ENCODE measurements around the gene TCF19.

Gene TCF19

GRCh38 chr6:31122791-31123706, 35.3 kb upstream of the TCF19 start:
- DNase-seq (no peak), ATAC-seq (no peak)
- Mint-ChIP-seq H3K36me3 (ENCODE audit: low read depth) (no peaks in the 10 kb centered on the region), H3K9me3 (no peaks in the 10 kb centered on the region), H3K4me3 (no peak overlapping the region), H3K4me1 (peaks cover 2% of the 10 kb centered on the region), H3K27me3 (peaks cover 3% of the 10 kb centered on the region), H3K27ac (no peak overlapping the region)

- DNase-seq (no peak), ATAC-seq (no peak)
- Mint-ChIP-seq H3K9me3 (no peaks in the 10 kb centered on the region), H3K4me3 (no peak overlapping the region), H3K27me3 (peaks cover 2% of the 10 kb centered on the region), H3K36me3 (ENCODE audit: low read depth) (no peaks in the 10 kb centered on the region), H3K27ac (no peak overlapping the region), H3K4me1 (peaks cover 5% of the 10 kb centered on the region)
These were observed 33.2 kb upstream of the TCF19 start for GRCh38 chr6:31125162-31125561.

- H3K4me3 Mint-ChIP-seq: no peak overlapping the region
- peaks cover 2% of the 10 kb centered on the region for H3K27me3 Mint-ChIP-seq
- peaks cover 5% of the 10 kb centered on the region for H3K4me1 Mint-ChIP-seq
- ATAC-seq (no peak), DNase-seq (no peak)
- no peak overlapping the region for H3K27ac Mint-ChIP-seq
- no peaks in the 10 kb centered on the region for H3K9me3 Mint-ChIP-seq
- no peaks in the 10 kb centered on the region for H3K36me3 Mint-ChIP-seq (ENCODE audit: low read depth)
These were observed 32.6 kb upstream of the TCF19 start for GRCh38 chr6:31125586-31126363.

- no peaks in the 10 kb centered on the region for H3K36me3 Mint-ChIP-seq (ENCODE audit: low read depth)
- H3K4me3 Mint-ChIP-seq: no peak overlapping the region
- peaks cover 5% of the 10 kb centered on the region for H3K4me1 Mint-ChIP-seq
- DNase-seq (no peak), ATAC-seq (no peak)
- peaks cover 2% of the 10 kb centered on the region for H3K27me3 Mint-ChIP-seq
- no peak overlapping the region for H3K27ac Mint-ChIP-seq
- H3K9me3 Mint-ChIP-seq: no peaks in the 10 kb centered on the region
These were observed 31.8 kb upstream of the TCF19 start for GRCh38 chr6:31126396-31127175.

DNA sequence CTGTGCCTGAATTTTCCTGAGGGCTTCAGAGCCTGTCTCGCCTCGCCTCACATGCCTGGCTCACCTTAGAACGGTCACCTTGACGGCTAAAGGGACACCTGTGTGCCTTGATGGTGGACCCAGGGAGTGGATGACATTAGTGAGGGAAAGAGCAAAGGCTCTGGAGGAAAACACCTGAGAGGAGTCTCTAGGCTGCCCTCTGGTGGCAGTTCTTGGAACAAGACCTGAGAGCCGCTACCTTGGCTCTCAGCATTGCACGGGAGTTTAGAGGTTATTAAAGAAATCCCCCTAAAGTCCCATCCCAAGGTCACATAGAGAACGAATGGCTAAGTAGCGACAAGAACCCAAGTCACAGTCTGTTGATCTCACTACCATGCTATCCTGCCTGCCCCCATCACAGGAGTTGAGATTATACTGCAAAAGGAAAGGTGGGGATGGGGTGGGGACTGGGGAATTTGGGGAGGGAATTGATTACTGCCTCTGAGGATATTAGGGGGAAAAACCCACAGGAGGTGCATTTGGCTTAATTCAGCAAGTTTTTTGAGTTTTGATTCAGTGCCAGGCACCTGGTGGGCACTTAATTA, 30.2 kb upstream of the TCF19 start:
- Mint-ChIP-seq H3K9me3 (no peaks in the 10 kb centered on the region), H3K36me3 (ENCODE audit: low read depth) (no peaks in the 10 kb centered on the region), H3K27ac (no peak overlapping the region), H3K4me1 (peaks cover 5% of the 10 kb centered on the region), H3K27me3 (peaks cover 2% of the 10 kb centered on the region), H3K4me3 (no peak overlapping the region)
- DNase-seq: peak; percentile 81
- peak; percentile 45 for ATAC-seq

GRCh38 chr6:31129130-31129529, 29.3 kb upstream of the TCF19 start:
- peaks cover 2% of the 10 kb centered on the region for H3K27me3 Mint-ChIP-seq
- no peaks in the 10 kb centered on the region for H3K9me3 Mint-ChIP-seq
- no peak overlapping the region for H3K27ac Mint-ChIP-seq
- DNase-seq: no peak
- peaks cover 5% of the 10 kb centered on the region for H3K4me1 Mint-ChIP-seq
- H3K4me3 Mint-ChIP-seq: no peak overlapping the region
- ATAC-seq: no peak
- H3K36me3 Mint-ChIP-seq (ENCODE audit: low read depth): no peaks in the 10 kb centered on the region

- H3K36me3 Mint-ChIP-seq (ENCODE audit: low read depth): no peaks in the 10 kb centered on the region
- H3K27me3 Mint-ChIP-seq: peaks cover 2% of the 10 kb centered on the region
- no peak for ATAC-seq
These were observed 27.6 kb upstream of the TCF19 start for GRCh38 chr6:31130751-31131150.

DNA sequence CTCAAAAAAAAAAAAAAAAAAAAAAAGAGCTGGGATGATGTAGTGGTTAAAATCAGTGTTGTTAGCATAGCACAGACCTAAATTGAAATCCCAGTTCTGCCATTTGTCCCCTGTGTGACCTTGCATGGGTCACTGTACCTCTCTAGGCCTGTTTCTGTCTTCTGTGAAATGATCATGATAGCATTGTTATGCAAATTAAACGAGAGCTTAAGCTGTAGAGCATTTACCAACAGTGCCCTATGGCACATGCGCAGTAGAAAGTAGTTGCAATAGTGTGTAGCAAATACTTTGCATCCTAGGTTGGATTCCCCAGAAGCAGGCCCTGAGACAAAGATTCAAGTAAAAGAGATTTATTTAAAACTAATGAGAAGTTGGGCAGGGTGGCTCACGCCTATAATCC, 26.8 kb upstream of the TCF19 start:
- no peak for ATAC-seq
- Mint-ChIP-seq H3K27me3 (peaks cover 2% of the 10 kb centered on the region), H3K4me3 (no peak overlapping the region), H3K36me3 (ENCODE audit: low read depth) (no peaks in the 10 kb centered on the region), H3K27ac (no peak overlapping the region), H3K4me1 (peaks cover 5% of the 10 kb centered on the region), H3K9me3 (no peaks in the 10 kb centered on the region)
- DNase-seq: no peak

More at GRCh38 chr6:31130751-31131150, 27.6 kb upstream of the TCF19 start:
- no peak overlapping the region for H3K27ac Mint-ChIP-seq
- no peaks in the 10 kb centered on the region for H3K9me3 Mint-ChIP-seq
- no peak for DNase-seq
- no peak overlapping the region for H3K4me3 Mint-ChIP-seq
- peaks cover 5% of the 10 kb centered on the region for H3K4me1 Mint-ChIP-seq

- peaks cover 4% of the 10 kb centered on the region for H3K27me3 Mint-ChIP-seq
- ATAC-seq (no peak), DNase-seq (no peak)
- H3K4me1 Mint-ChIP-seq: peaks cover 9% of the 10 kb centered on the region
- no peaks in the 10 kb centered on the region for H3K36me3 Mint-ChIP-seq (ENCODE audit: low read depth)
- no peak overlapping the region for H3K27ac Mint-ChIP-seq
- H3K4me3 Mint-ChIP-seq: no peak overlapping the region
- H3K9me3 Mint-ChIP-seq: no peaks in the 10 kb centered on the region
These were observed 25.6 kb upstream of the TCF19 start for GRCh38 chr6:31132806-31133205.

- Mint-ChIP-seq H3K4me3 (no peak overlapping the region), H3K4me1 (peaks cover 6% of the 10 kb centered on the region), H3K9me3 (no peaks in the 10 kb centered on the region), H3K27me3 (peaks cover 4% of the 10 kb centered on the region), H3K36me3 (ENCODE audit: low read depth) (no peaks in the 10 kb centered on the region), H3K27ac (no peak overlapping the region)
- DNase-seq: no peak
- no peak for ATAC-seq
These were observed 22.7 kb upstream of the TCF19 start for GRCh38 chr6:31135710-31136109.

DNA sequence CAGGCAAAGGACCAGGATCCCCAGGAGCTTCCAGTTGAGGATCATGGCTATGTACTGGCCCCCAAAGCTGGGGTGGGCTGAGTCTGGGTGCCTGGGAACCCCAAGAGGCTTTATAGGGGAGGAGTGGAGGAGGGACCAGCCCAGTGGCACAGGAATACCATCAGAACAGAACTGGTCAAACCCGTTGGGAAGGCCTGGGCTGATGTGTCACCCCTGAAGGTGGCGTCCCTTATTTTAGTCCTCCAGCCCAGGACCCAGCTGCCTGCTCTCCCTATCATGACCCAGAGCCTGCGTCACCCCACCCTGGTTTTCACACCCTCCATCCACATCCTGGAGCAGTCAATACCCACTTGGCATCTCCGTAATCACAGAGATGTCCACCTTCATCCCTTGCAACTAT, 19.4 kb upstream of the TCF19 start, which contains the start of gene PSORS1C2:
TSS of gene PSORS1C2 (minus strand) at position 85 of the 400 bp plus-strand sequence. CDS start at position 45, 40 bp downstream.
- H3K9me3 Mint-ChIP-seq: no peaks in the 10 kb centered on the region
- H3K4me1 Mint-ChIP-seq: peaks cover 6% of the 10 kb centered on the region
- H3K36me3 Mint-ChIP-seq (ENCODE audit: low read depth): no peaks in the 10 kb centered on the region
- ATAC-seq: no peak
- no peak within 1 kb of the TSS for H3K27ac Mint-ChIP-seq
- no peak within 1 kb of the TSS for H3K4me3 Mint-ChIP-seq
- H3K27me3 Mint-ChIP-seq: peaks cover 4% of the 10 kb centered on the region
- DNase-seq: no peak

DNA sequence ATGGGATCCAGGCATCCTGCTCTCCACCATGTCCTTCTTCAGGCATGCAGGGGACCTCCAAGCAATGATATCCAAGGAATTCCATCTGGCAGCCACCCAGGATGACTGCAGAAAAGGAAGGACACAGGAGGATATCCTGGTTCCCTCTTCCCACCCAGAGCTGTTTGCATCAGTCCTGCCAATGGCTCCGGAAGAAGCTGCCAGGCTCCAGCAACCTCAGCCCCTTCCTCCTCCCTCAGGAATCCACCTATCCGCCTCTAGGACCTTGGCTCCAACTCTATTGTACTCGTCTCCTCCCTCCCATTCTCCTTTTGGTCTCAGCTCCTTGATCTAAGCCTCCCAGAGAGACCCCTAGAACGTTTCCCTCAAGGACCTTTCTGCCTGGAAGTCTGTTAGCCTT, 18.8 kb upstream of the TCF19 start:
- ATAC-seq: no peak
- H3K36me3 Mint-ChIP-seq (ENCODE audit: low read depth): peaks cover 2% of the 10 kb centered on the region
- H3K4me1 Mint-ChIP-seq: peaks cover 6% of the 10 kb centered on the region
- no peak overlapping the region for H3K27ac Mint-ChIP-seq
- H3K27me3 Mint-ChIP-seq: peaks cover 4% of the 10 kb centered on the region
- no peak overlapping the region for H3K4me3 Mint-ChIP-seq
- DNase-seq: no peak
- H3K9me3 Mint-ChIP-seq: no peaks in the 10 kb centered on the region

- no peak for ATAC-seq
- peaks cover 2% of the 10 kb centered on the region for H3K36me3 Mint-ChIP-seq (ENCODE audit: low read depth)
- H3K4me3 Mint-ChIP-seq: no peak overlapping the region
- peaks cover 4% of the 10 kb centered on the region for H3K27me3 Mint-ChIP-seq
- H3K27ac Mint-ChIP-seq: no peak overlapping the region
- H3K9me3 Mint-ChIP-seq: no peaks in the 10 kb centered on the region
- no peak for DNase-seq
- peaks cover 6% of the 10 kb centered on the region for H3K4me1 Mint-ChIP-seq
These were observed 17.7 kb upstream of the TCF19 start for GRCh38 chr6:31140643-31141042.

DNA sequence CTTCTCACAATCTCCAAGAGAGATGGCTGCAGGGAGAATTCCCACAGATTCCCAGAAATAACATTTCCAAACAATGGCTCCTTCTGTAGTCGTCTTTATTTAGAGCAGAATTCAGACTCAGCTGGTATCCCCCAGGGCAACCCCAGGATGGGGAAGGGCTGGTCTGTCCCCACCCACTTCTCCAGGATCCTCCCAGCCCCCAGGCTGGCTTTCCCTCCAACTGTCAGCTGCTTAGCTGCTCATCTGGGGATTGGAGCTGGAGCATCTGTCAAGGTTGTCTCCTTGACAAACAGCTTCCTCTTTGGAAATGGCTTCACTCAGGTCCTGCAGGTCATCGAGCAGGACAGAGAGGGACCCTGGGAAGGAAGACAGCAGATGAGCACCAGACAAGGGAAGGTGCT, 16.0 kb upstream of the TCF19 start:
- Mint-ChIP-seq H3K27me3 (peaks cover 4% of the 10 kb centered on the region), H3K36me3 (ENCODE audit: low read depth) (peaks cover 2% of the 10 kb centered on the region), H3K4me3 (no peak overlapping the region), H3K4me1 (peaks cover 6% of the 10 kb centered on the region), H3K27ac (no peak overlapping the region), H3K9me3 (no peaks in the 10 kb centered on the region)
- no peak for ATAC-seq
- DNase-seq: no peak

Data from activated naive CD8-positive, alpha-beta T cell treated with anti-CD3 and anti-CD28 coated beads, Interleukin-2, amount 50 U/mL, for 24 hours (primary cell).